Activated T-helper 1 cell treated with anti-CD3 and anti-CD28 coated beads, Interleukin-12 subunit alpha, Interleukin-12 subunit beta, Interleukin-2, Interleukin-4 antibody, amounts not matched to agents 30 ng/mL and 10 ng/mL and 1 ng/mL, durations not matched to agents 14 hours and 24 hours and 36 hours (primary cell): ENCODE measurements around the gene PROK1. TPM values are rescaled to one million over a fixed set of nuclear protein-coding genes. Genes with fewer than 3 reads are reported as not detected.
A peak's percentile ranks its signal among the peaks of the same experiment; 100 is the strongest.

Experiments
- DNase-seq: peaks from one replicate; pipeline ENCODE4 v3.0.0; 2021; ENCODE audit warnings: low spot score
- H3K27ac Mint-ChIP-seq: one replicate; pipeline ENCODE4 v1.8.0; 2021; ENCODE audit warnings: mild to moderate bottlenecking, mixed read lengths
- H3K27me3 Mint-ChIP-seq: one replicate; pipeline ENCODE4 v1.8.0; 2022; ENCODE audit warnings: mild to moderate bottlenecking, moderate library complexity, mixed read lengths; ENCODE audit not compliant: insufficient read depth
- H3K36me3 Mint-ChIP-seq: one replicate; pipeline ENCODE4 v1.8.0; 2021; ENCODE audit warnings: low read depth, mixed read lengths
- H3K4me1 Mint-ChIP-seq: one replicate; pipeline ENCODE4 v1.8.0; 2021; ENCODE audit warnings: low read depth, mixed read lengths
- H3K4me3 Mint-ChIP-seq: one replicate; pipeline ENCODE4 v1.8.0; 2021; ENCODE audit warnings: mild to moderate bottlenecking, moderate library complexity, mixed read lengths
- H3K9me3 Mint-ChIP-seq: one replicate; pipeline ENCODE4 v1.8.0; 2021; ENCODE audit warnings: mixed read lengths
- intact Hi-C: fragments of 100-400 bp; cut with micrococcal nuclease; formaldehyde crosslinking; loops from one replicate; pipeline ENCODE4 v1.15.1; 2024
- total RNA-seq: library from RNA; stranded (reverse); gene quantifications from 2 replicates; pipeline ENCODE4 v1.2.3, GENCODE V29; 2022

The PROK1 gene
- total RNA-seq, 1 donor from 2014 or later = not detected

DNA sequence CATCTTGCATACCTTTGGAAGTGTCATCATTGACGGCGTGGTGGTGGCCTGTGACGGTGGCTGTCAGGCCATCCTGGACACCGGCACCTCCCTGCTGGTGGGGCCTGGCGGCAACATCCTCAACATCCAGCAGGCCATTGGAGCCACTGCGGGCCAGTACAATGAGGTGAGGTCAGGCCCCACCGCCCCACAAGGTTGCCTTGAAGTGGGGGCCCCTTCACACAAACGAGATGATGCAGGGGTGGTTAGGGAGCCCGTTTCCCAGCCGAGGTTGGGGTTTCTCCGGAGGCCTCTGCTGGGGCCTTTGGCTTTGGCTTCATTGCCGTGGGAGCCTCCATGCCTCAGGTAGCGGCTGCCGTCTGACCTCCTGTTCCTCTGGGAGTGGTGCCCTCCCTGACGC is 38.5 kb downstream of the PROK1 start:
- intact Hi-C loops = no loop called here
- no peaks in the 10 kb centered on the region for H3K4me1 Mint-ChIP-seq

DNA sequence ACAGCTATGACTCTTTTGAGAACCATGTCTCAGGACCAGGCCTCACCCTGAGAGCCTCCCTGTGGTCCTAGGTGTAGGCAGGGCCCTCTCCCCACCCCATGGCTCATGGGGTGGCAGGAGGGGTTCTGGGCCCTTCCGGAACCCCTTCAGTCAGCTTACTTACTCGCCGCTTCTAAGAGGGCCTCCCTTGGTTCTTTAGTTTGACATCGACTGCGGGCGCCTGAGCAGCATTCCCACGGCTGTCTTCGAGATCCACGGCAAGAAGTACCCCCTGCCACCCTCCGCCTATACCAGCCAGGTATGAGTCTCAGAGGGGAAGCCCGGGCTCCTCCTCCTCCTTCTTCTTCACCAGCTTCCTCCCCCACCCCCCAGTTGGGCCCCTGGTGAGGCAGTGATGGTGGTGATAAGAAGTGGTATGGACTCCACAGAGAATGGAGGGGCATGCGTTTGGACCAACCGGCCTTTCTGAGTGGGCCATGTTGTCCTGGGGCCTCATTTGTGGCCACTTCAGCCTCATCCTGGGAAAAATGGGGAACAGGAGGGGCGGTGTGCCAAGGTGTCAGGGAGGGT is 39.1 kb downstream of the PROK1 start:
- Mint-ChIP-seq H3K27me3 (peaks cover 5% of the 10 kb centered on the region), H3K4me3 (no peak overlapping the region), H3K4me1 (no peaks in the 10 kb centered on the region), H3K27ac (no peak overlapping the region), H3K36me3 (no peaks in the 10 kb centered on the region), H3K9me3 (no peaks in the 10 kb centered on the region)
- DNase-seq = no peak
- intact Hi-C loops = no loop called here

More for the DNA sequence above, 38.5 kb downstream of the PROK1 start:
- no peaks in the 10 kb centered on the region for H3K36me3 Mint-ChIP-seq
- no peaks in the 10 kb centered on the region for H3K9me3 Mint-ChIP-seq
- no peak overlapping the region for H3K27ac Mint-ChIP-seq
- no peak for DNase-seq
- H3K27me3 Mint-ChIP-seq = peaks cover 6% of the 10 kb centered on the region
- H3K4me3 Mint-ChIP-seq = no peak overlapping the region

DNA sequence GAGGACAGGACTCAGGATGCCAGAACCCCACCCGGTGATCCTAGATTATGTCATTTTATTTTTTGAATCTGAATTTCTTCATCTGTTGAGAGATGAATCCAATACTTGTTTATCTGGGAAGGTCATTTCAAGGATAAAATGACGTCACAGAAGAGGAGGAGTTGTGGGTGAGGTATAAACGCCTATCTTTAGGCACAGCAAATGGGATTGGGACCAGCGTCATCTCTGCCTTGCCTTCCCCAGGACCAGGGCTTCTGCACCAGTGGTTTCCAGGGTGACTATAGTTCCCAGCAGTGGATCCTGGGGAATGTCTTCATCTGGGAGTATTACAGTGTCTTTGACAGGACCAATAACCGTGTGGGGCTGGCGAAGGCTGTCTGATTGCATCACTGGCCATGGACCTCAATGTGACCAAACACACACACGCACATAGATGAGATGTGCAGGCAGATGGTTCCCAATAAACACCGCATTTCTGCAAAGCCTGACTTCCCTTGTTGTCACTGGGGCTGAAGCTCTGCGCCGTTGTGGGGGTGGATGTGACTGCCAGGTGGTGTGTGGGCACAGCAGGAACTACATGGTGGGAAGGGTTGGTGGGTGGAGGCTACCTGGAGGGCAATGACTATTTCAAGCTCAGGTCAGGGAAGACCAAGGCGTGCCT is 40.0 kb downstream of the PROK1 start:
- no peak overlapping the region for H3K4me3 Mint-ChIP-seq
- no peaks in the 10 kb centered on the region for H3K36me3 Mint-ChIP-seq
- no peak for DNase-seq
- no peak overlapping the region for H3K27ac Mint-ChIP-seq
- peaks cover 3% of the 10 kb centered on the region for H3K27me3 Mint-ChIP-seq
- no peaks in the 10 kb centered on the region for H3K9me3 Mint-ChIP-seq
- no peaks in the 10 kb centered on the region for H3K4me1 Mint-ChIP-seq
- intact Hi-C loops = no loop called here

DNA sequence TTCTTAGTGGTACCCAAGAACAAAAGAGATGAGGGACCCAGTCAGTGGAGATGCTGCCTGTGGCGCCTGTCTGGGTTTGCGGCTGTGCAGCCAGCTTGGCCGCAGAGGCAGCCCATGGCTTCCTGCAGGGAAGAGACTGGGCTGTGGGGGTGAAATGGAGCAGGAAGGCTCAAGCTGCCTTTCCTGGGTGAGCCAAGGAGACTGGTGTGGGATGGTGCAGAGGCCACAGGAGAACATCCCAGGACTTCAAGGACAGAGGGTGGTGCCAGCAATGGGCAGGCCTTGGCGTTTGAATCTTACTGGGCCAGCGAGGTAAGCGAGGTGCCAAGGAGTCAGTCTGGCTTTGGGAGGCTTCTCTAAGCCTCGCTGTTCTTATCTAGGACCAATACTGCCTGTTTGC is 41.6 kb downstream of the PROK1 start:
- no peaks in the 10 kb centered on the region for H3K4me1 Mint-ChIP-seq
- no peak for DNase-seq
- peaks cover 2% of the 10 kb centered on the region for H3K27me3 Mint-ChIP-seq
- H3K9me3 Mint-ChIP-seq = no peaks in the 10 kb centered on the region
- intact Hi-C loops = no loop called here
- H3K4me3 Mint-ChIP-seq = no peak overlapping the region
- H3K36me3 Mint-ChIP-seq = no peaks in the 10 kb centered on the region
- no peak overlapping the region for H3K27ac Mint-ChIP-seq

DNA sequence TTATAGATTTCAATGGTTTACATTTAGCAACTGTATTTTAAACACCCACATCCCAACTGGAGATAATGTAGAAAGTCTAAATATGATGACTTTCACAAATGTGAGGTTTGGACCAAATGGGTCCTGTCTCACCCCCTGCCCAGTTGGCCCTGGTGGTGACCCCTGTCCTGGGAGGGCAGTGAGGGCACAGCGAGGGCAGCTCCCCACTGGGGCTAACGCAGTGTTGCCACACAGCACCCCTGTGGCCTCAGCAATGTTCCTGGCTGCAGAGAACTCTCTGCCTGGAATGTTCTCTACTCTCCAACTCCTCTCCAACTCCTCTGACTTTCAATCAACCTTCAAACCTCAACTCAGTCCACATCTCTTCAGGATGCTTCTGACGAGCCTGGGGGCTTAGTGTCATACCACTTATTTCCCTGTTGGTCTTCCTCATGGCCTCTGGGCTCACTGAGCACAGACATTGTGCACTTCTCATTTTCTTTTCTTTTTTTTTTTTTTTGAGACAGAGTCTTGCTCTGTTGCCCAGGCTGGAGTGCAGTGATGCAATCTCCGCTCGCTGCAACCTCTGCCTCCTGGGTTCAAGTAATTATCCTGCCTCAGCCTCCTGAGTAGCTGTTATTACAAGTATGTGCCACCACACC is 42.2 kb downstream of the PROK1 start:
- no peak for DNase-seq
- H3K27ac Mint-ChIP-seq = no peak overlapping the region
- H3K9me3 Mint-ChIP-seq = no peaks in the 10 kb centered on the region
- peaks cover 2% of the 10 kb centered on the region for H3K27me3 Mint-ChIP-seq
- intact Hi-C loops = no loop called here
- no peak overlapping the region for H3K4me3 Mint-ChIP-seq
- no peaks in the 10 kb centered on the region for H3K4me1 Mint-ChIP-seq
- H3K36me3 Mint-ChIP-seq = no peaks in the 10 kb centered on the region

DNA sequence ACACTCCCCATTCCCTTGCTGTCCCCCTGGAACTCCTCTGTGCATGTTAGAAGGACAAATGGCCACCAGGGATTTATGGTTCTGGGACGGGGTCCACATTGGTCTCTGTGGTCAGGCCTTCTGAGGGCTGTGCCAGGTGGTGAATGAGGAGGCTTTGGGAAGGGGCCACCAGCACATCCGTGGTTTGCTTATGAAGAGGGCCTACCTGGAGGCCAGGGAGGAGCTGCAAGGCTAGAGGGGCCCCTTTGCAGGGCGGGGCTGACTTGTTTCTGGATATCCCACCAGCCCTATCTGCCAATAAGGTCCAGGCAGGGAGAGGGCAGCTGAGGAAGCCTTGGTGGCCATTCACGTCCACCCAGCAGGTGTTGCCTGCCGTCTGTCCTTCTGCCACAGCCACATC is 43.1 kb downstream of the PROK1 start:
- Mint-ChIP-seq H3K4me1 (no peaks in the 10 kb centered on the region), H3K27ac (no peak overlapping the region), H3K4me3 (no peak overlapping the region), H3K27me3 (peaks cover 2% of the 10 kb centered on the region), H3K9me3 (no peaks in the 10 kb centered on the region), H3K36me3 (no peaks in the 10 kb centered on the region)
- intact Hi-C loops = no loop called here
- DNase-seq = no peak

DNA sequence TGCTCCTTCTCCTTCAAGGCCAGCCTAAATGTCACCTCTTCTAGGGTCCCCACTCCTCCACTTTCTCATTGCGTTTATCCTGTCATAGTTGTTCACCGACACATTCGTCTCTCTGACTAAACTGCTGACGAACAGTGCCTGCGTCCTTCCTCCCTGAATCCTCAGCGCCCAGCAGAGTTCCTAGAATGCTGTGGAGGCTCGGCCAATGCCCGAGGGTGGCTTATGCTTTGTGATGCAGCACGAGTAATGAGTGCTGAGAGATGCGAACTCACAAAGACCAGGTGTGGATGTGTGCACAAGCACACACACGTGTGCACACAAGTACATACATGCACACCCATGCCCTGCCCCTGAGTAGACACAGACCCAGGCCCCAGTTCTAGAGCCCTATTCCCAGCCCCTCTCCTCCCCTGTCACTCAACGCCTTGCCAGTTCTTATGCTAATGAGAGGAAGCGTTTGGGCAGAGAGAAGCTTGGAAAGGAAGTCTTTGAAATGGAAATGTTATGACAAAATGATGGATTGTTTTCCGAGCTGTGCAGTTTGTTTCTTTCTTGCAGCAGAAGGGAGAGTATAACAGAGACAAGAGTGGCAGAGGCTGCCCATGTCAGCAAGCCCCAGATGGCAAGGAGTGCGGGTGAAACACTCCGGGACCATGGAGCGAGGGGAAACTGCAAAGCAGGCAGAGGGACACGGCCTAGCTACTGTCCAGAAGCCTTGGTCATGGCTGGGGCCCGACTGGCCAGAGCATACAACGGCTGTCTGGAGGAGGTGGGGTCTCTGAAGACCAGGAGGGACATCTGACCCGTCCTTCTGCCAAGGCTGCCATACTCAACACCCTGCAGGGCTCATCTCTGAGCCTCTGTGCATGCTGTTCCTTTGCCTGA is 43.8 kb downstream of the PROK1 start:
- H3K36me3 Mint-ChIP-seq = no peaks in the 10 kb centered on the region
- intact Hi-C loops = no loop called here
- no peak overlapping the region for H3K4me3 Mint-ChIP-seq
- no peaks in the 10 kb centered on the region for H3K9me3 Mint-ChIP-seq
- no peaks in the 10 kb centered on the region for H3K4me1 Mint-ChIP-seq
- H3K27me3 Mint-ChIP-seq = peaks cover 2% of the 10 kb centered on the region
- no peak overlapping the region for H3K27ac Mint-ChIP-seq
- DNase-seq = no peak

DNA sequence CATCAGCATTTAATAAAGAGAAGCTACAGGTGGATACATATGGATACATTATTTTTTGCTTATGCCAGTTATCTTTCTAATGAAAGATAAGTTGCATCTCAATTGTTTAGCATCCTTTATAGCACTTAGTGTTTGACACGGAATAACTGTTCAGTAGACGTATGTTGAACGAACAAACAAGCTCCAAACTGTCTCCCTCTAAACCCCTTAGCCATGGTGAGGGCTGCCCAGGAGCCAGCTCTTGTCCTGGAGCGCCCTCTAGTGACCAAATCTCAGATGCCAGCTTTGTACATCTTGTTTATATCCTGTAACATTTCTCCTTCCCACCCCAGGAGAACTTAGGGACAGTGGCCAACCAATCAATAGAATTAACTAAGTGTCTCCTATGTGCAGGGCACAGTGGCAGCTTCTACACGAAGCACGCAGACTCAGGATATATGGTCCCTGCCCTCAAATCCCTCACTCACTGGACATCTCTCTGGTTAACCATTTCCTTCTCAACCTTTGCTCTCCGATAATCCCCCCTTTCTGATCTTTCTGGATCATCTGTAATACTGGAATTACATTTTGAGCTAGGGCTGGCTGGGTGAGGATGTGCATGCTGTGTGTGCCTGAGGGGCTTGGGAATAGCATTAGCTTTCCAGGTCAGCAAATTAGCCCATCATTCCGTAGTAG is 45.1 kb downstream of the PROK1 start:
- no peak overlapping the region for H3K27ac Mint-ChIP-seq
- intact Hi-C loops = loop anchor here (1.0 kb wide), 4 partner anchors 36 to 299 kb away; no protein-coding TSS in a partner anchor
- H3K4me1 Mint-ChIP-seq = no peaks in the 10 kb centered on the region
- H3K27me3 Mint-ChIP-seq = peaks cover 3% of the 10 kb centered on the region
- DNase-seq = peak; percentile 65
- H3K9me3 Mint-ChIP-seq = no peaks in the 10 kb centered on the region
- no peaks in the 10 kb centered on the region for H3K36me3 Mint-ChIP-seq
- no peak overlapping the region for H3K4me3 Mint-ChIP-seq

DNA sequence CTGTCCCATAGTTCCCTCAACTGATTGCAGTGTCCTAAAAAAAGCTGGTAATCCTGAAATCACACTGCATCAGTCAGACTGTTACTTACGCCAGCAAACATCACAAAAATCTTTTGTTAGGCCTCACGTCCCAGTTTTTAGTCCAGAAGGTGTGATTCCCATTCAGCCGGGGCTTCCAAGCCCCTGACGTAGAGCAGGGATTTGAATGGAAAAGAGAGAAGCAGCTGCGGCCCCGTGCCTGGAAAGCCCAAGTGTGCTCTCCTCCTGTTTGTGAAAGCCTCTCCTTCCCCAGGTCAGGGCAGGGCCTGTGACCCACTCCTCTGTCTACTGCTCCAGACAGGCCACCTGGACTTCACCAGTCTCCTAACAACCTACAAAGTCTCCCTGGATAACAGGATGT is 47.3 kb downstream of the PROK1 start:
- intact Hi-C loops = no loop called here
- H3K4me1 Mint-ChIP-seq = no peaks in the 10 kb centered on the region
- peaks cover 16% of the 10 kb centered on the region for H3K27me3 Mint-ChIP-seq
- no peak for DNase-seq
- H3K27ac Mint-ChIP-seq = no peak overlapping the region
- no peaks in the 10 kb centered on the region for H3K9me3 Mint-ChIP-seq
- H3K4me3 Mint-ChIP-seq = no peak overlapping the region
- H3K36me3 Mint-ChIP-seq = no peaks in the 10 kb centered on the region

DNA sequence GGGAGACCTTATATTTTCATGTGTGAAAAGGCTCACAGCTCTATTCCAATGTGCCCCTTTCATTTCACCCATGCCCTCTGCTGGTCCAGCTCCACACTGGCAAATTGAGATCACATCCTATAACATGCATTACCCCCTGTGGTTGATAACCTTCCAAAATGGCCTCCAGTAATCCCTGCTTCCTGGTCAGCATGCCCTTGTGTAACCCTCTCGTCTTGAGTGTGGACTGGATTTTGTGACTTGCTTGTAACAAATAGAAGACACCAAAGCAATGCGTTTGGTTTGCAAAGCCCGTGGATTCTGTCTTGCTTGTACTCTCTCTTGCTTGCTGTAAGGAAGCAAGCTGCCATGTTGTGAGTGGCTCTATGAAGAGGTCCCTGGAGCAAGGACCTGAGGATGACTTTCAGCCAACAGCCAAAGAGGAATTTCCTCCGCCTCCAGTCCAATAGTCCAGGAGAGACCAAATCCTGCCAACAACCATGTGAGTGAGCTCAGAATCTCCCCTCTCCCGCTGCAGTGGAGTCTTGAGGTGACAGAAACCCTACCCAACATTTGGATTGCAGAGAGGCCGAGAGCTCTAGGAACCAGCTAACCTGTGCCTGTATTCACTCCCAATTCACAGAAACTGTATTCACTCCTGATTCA is 50.7 kb downstream of the PROK1 start:
- Mint-ChIP-seq H3K4me3 (no peak overlapping the region), H3K9me3 (no peaks in the 10 kb centered on the region), H3K36me3 (no peaks in the 10 kb centered on the region), H3K4me1 (no peaks in the 10 kb centered on the region), H3K27ac (no peak overlapping the region), H3K27me3 (peaks cover 20% of the 10 kb centered on the region)
- no peak for DNase-seq
- intact Hi-C loops = no loop called here

DNA sequence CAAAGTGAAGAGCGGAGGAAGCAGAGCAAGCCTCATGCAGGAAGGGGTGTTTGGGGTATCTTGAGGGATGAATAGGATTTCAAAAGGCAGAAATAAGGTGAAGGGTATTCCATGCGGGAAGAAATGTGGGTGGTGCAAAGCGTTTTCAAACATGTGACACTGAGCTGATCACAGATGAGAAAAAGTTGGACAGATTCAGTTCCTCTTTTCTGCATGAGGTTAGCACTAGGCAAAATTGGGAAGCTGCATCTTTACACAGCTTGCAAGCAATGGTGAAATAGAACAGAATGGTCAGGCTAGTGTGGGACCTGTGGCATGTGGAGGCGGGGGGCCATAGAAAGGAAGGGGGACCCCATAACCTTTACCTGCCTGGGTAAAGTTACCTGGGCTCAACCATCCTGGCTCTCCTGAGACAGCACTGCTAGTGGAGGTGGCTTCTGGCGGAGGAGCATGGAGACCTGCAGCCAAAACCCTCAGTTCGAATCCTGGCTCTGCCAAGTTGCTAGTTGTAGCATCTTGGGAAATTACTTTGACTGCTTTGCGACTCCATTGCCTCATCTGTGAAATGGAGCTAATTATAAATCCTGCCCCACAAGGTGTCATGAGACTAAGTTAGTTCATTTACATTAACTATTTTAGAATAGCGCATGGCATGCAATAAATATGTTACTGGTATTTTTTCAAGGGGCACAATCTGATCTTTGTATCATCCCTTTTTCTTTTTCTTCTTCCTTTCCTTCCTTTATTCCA is 51.6 kb downstream of the PROK1 start:
- Mint-ChIP-seq H3K4me3 (no peak overlapping the region), H3K27ac (no peak overlapping the region), H3K4me1 (no peaks in the 10 kb centered on the region), H3K9me3 (no peaks in the 10 kb centered on the region), H3K27me3 (peaks cover 20% of the 10 kb centered on the region), H3K36me3 (no peaks in the 10 kb centered on the region)
- no peak for DNase-seq
- intact Hi-C loops = no loop called here

DNA sequence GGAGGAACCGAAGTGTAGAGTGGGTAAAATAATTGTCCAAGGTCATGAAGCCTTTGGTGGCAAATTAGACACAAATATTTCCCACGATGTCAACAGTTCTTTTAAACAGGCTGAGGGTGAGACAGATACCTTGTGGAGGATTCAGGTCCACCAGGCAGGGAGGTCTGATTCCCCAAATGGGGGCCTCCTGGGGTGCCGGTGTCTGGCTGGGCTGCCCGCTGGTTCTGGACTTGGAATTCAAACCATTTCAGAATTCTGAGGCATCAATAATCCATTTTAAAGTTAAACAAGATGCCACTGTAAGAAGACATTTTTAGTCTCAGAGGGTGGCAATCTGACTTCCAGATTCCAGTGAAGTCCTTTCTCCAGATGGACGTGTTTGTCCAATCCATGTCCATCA is 52.5 kb downstream of the PROK1 start:
- Mint-ChIP-seq H3K27ac (no peak overlapping the region), H3K36me3 (no peaks in the 10 kb centered on the region), H3K9me3 (no peaks in the 10 kb centered on the region), H3K4me1 (no peaks in the 10 kb centered on the region), H3K27me3 (peaks cover 21% of the 10 kb centered on the region), H3K4me3 (no peak overlapping the region)
- intact Hi-C loops = no loop called here
- no peak for DNase-seq
